ENCODE results near the gene PLCL2.

DNA sequence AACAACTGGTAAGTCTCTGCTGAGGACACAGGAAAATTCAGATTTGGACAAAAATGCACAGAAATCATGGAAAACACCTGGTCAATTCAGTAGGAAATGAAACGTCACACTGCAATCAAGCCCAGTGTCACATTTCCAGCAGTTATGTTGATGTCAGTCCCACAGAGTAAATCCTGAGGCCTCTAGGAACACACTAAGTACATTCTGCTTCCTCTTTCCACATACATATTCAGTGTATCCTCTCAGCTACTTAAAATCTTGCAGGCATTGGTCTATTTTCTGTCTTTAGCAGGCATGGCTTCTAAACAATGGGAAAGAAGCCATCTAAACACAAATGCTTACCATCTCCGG lies 207.8 kb downstream of the PLCL2 start:
- TF ChIP-seq EP300 (IDR thresholded peaks at IDR 0.05) (no peak), POLR2A (IDR thresholded peaks at IDR 0.05) (no peak)
- TF ChIP-seq, protein P1, sequence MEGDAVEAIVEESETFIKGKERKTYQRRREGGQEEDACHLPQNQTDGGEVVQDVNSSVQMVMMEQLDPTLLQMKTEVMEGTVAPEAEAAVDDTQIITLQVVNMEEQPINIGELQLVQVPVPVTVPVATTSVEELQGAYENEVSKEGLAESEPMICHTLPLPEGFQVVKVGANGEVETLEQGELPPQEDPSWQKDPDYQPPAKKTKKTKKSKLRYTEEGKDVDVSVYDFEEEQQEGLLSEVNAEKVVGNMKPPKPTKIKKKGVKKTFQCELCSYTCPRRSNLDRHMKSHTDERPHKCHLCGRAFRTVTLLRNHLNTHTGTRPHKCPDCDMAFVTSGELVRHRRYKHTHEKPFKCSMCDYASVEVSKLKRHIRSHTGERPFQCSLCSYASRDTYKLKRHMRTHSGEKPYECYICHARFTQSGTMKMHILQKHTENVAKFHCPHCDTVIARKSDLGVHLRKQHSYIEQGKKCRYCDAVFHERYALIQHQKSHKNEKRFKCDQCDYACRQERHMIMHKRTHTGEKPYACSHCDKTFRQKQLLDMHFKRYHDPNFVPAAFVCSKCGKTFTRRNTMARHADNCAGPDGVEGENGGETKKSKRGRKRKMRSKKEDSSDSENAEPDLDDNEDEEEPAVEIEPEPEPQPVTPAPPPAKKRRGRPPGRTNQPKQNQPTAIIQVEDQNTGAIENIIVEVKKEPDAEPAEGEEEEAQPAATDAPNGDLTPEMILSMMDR (IDR thresholded peaks at IDR 0.05), result no peak

Data from gastroesophageal sphincter (tissue), 3 donors.